ENCODE results near the gene TGFBR3L.
"Not testable (repeated sequence)": the region's sequence is repeated elsewhere in the genome, so short reads cannot be mapped to it uniquely, and the experiment has no call there.

Gene TGFBR3L

GRCh38 chr19:7961082-7961481 is 46.5 kb downstream of the TGFBR3L start:
- DNase-seq (ENCODE audit: low spot score): not testable (repeated sequence)

GRCh38 chr19:7961920-7962626 is 47.4 kb downstream of the TGFBR3L start:
- DNase-seq (ENCODE audit: low spot score): no peak

GRCh38 chr19:7962644-7963268 is 48.1 kb downstream of the TGFBR3L start:
- no peak for DNase-seq (ENCODE audit: low spot score)

- no peak for DNase-seq (ENCODE audit: low spot score)
Measured at GRCh38 chr19:7963566-7963965, 48.9 kb downstream of the TGFBR3L start.

GRCh38 chr19:7965259-7965841 is 50.7 kb downstream of the TGFBR3L start:
- no peak for DNase-seq (ENCODE audit: low spot score)

- DNase-seq (ENCODE audit: low spot score): no peak
Measured at GRCh38 chr19:7965921-7966665, 51.5 kb downstream of the TGFBR3L start.

GRCh38 chr19:7968008-7968795 is 53.6 kb downstream of the TGFBR3L start:
- no peak for DNase-seq (ENCODE audit: low spot score)
